ENCODE results near the gene PIBF1.

The PIBF1 gene

DNA sequence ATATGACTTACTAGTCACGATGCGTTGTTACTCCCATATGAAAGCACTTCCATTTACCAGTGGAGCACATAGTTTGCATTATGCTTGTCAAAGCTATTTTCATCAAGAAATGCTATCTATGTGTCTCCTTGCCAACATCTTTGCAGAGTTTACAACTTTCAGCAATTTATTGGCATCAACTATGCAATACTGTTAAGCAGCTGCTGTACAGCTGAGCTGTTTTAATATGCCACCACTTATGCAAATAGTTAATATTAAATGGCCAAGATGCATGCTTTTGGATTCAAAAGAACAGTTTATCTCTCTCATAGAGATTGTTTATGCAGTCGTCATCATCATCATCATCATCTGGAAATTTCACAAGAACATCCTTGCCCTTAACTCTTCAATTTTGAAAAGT, 209.0 kb downstream of the PIBF1 start:
- Histone ChIP-seq H3K4me3 (ENCODE audit: low read depth, low read length) (no peak overlapping the region), H3K36me3 (replicated peaks) (no peaks in the 10 kb centered on the region), H3K27ac (no peak overlapping the region), H3K27me3 (replicated peaks) (no peaks in the 10 kb centered on the region)
- TF ChIP-seq, protein P1, sequence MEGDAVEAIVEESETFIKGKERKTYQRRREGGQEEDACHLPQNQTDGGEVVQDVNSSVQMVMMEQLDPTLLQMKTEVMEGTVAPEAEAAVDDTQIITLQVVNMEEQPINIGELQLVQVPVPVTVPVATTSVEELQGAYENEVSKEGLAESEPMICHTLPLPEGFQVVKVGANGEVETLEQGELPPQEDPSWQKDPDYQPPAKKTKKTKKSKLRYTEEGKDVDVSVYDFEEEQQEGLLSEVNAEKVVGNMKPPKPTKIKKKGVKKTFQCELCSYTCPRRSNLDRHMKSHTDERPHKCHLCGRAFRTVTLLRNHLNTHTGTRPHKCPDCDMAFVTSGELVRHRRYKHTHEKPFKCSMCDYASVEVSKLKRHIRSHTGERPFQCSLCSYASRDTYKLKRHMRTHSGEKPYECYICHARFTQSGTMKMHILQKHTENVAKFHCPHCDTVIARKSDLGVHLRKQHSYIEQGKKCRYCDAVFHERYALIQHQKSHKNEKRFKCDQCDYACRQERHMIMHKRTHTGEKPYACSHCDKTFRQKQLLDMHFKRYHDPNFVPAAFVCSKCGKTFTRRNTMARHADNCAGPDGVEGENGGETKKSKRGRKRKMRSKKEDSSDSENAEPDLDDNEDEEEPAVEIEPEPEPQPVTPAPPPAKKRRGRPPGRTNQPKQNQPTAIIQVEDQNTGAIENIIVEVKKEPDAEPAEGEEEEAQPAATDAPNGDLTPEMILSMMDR (IDR thresholded peaks at IDR 0.05; ENCODE audit: low read depth, low read length, missing control alignments) = no peak
- in situ Hi-C loops (cut with HindIII; ENCODE audit: low pct_ligation_motif_present, low sequenced_read_pairs) = no loop called here
- no peak for DNase-seq

DNA sequence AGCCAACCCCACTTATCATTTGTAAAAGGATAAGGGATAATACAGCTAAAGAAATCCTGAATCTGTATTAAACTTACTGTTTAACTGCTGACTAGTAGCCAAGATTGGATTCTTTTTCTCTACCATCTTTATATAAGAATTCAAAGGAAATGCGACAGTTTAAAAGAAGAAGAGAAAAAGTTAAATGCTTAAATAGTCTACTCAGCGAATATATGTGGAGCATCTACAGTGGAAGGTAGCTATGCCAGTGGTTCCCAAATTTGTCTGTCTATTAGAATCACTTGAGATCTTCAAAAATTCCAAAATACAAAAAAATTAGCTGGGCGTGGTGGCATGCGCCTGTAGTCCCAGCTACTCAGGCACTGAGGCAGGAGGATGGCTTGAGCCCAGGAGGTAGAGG, 216.1 kb downstream of the PIBF1 start:
- no peak overlapping the region for H3K27ac ChIP-seq
- H3K36me3 ChIP-seq (replicated peaks) = no peaks in the 10 kb centered on the region
- in situ Hi-C loops (cut with HindIII; ENCODE audit: low pct_ligation_motif_present, low sequenced_read_pairs) = no loop called here
- no peak for DNase-seq
- TF ChIP-seq, protein P1 (IDR thresholded peaks at IDR 0.05; ENCODE audit: low read depth, low read length, missing control alignments) = no peak
- H3K4me3 ChIP-seq (ENCODE audit: low read depth, low read length) = no peak overlapping the region
- no peaks in the 10 kb centered on the region for H3K27me3 ChIP-seq (replicated peaks)

DNA sequence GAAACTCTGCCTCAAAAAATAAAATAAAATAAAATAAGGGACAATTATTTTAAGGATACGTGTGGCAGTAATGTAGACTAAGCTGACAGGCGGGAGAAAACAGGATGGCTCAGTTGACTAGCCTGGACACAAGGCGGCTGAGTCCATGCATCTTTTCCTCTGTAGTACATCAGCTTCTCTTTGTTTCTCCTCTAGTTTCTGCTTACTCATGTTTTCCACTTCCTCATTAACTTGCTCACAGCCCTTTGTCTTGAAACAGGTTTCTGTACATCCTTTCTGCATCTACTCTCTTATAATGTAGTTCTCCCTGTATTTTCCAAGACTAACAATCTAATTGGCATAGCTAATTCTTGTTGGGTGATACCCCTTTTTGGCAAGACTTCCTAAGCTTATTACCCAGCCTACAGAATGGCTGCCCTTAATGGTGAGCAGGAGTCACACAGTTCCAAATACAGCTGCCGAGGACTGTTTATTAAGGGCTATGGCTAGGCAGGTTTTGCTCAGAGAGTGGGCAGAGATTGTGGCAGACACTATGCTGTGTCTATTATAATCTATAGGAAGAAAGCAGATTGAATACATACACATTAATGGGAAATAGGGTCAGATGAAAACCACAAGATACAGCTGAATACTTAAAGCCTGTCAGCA, 218.2 kb downstream of the PIBF1 start:
- H3K27ac ChIP-seq = no peak overlapping the region
- in situ Hi-C loops (cut with HindIII; ENCODE audit: low pct_ligation_motif_present, low sequenced_read_pairs) = no loop called here
- H3K36me3 ChIP-seq (replicated peaks) = no peaks in the 10 kb centered on the region
- TF ChIP-seq, protein P1 (IDR thresholded peaks at IDR 0.05; ENCODE audit: low read depth, low read length, missing control alignments) = no peak
- no peak overlapping the region for H3K4me3 ChIP-seq (ENCODE audit: low read depth, low read length)
- H3K27me3 ChIP-seq (replicated peaks) = no peaks in the 10 kb centered on the region
- DNase-seq = no peak

DNA sequence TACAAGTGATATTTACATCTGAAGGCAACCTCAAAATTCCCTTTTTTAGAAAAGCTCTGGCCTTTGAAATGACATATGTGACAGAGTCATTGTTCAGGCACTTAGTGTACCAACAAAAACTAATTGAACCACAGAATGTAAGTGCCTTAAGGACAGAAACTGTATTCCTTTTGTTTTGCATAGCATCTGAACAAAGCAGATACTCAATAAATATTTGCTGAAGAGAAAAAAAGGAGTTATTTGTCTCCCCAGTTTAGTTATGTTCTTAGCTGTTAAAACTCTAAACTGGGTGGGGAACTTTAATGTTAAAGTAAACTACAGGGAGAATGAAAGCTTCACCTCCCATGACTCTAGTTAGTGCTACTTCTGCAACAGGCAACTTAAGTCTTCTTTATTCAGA, 220.0 kb downstream of the PIBF1 start:
- DNase-seq = no peak
- Histone ChIP-seq H3K36me3 (replicated peaks) (no peaks in the 10 kb centered on the region), H3K27ac (no peak overlapping the region), H3K27me3 (replicated peaks) (no peaks in the 10 kb centered on the region), H3K4me3 (ENCODE audit: low read depth, low read length) (no peak overlapping the region)
- TF ChIP-seq, protein P1 (IDR thresholded peaks at IDR 0.05; ENCODE audit: low read depth, low read length, missing control alignments) = no peak
- in situ Hi-C loops (cut with HindIII; ENCODE audit: low pct_ligation_motif_present, low sequenced_read_pairs) = no loop called here

DNA sequence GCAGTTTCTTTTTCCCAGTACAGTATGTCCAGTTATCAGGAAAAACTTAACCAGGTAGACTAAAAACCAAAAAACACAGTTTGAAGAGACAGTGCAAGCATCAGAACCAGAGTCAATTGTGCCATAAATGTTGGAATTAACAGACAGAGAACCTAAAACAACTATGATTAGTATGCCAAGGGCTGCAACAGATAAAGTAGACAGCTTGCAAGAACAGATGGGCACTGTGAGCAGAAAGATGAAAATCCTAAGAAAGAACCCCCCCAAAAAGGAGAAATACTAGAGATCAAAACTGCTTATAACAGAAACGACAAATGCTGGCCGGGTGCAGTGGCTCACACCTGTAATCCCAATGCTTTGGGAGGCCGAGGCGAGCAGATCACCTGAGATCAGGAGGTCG, 229.8 kb downstream of the PIBF1 start:
- TF ChIP-seq, protein P1 (IDR thresholded peaks at IDR 0.05; ENCODE audit: low read depth, low read length, missing control alignments) = no peak
- no peaks in the 10 kb centered on the region for H3K27me3 ChIP-seq (replicated peaks)
- no peak overlapping the region for H3K27ac ChIP-seq
- H3K36me3 ChIP-seq (replicated peaks) = no peaks in the 10 kb centered on the region
- DNase-seq = no peak
- in situ Hi-C loops (cut with HindIII; ENCODE audit: low pct_ligation_motif_present, low sequenced_read_pairs) = no loop called here
- no peak overlapping the region for H3K4me3 ChIP-seq (ENCODE audit: low read depth, low read length)

DNA sequence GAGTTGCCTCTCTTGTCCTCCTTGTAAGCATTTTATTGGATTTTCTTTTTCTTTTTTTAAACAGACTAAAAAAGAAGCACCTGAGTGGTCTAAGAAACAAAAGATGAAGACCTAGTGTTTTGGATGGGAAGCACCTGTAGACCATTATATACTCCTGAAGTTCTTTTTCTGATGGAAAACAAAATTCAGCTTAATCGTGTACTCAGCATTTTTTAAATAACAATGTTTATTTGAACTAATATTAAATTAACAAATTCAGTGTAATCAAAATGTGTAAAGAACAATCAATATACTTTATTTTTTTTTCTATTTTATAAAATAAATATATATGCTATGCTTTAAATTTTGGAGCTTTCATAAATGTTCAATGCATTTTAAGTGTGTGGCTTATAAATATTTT, 233.9 kb downstream of the PIBF1 start:
- in situ Hi-C loops (cut with HindIII; ENCODE audit: low pct_ligation_motif_present, low sequenced_read_pairs) = no loop called here
- H3K27ac ChIP-seq = no peak overlapping the region
- H3K27me3 ChIP-seq (replicated peaks) = no peaks in the 10 kb centered on the region
- TF ChIP-seq, protein P1 (IDR thresholded peaks at IDR 0.05; ENCODE audit: low read depth, low read length, missing control alignments) = no peak
- no peaks in the 10 kb centered on the region for H3K36me3 ChIP-seq (replicated peaks)
- H3K4me3 ChIP-seq (ENCODE audit: low read depth, low read length) = no peak overlapping the region
- DNase-seq = no peak
